ENCODE measurements around the gene C17orf75. TPM values are rescaled to one million over a fixed set of nuclear protein-coding genes. Genes with fewer than 3 reads are reported as not detected.

The C17orf75 gene
- total and polyA plus RNA-seq, 4 donors, result 8.5 to 23.4 (median 15.3) TPM

GRCh38 chr17:32298298-32298697, 43.7 kb downstream of the C17orf75 start:
- no peaks in the 10 kb centered on the region for H3K36me3 ChIP-seq (ENCODE audit: control insufficient read depth in 4 of 4, insufficient read depth in 4 of 4, low read length in 4 of 4)
- H3K9me3 ChIP-seq (ENCODE audit: control insufficient read depth in 4 of 4, insufficient read depth in 3 of 4, low read length in 3 of 4), result no peaks in the 10 kb centered on the region
- no peak for TF ChIP-seq CTCF (IDR thresholded peaks at IDR 0.05; ENCODE audit: control extremely low read depth, extremely low read depth)
- DNase-seq (peak in 1 of 3 donors; percentile 30), ATAC-seq (ENCODE audit: insufficient read depth, low FRiP score) (no peak)
- H3K9ac ChIP-seq (ENCODE audit: insufficient read depth in 1 of 2, low read length in 2 of 2), result no peak overlapping the region
- no peak overlapping the region for H3K4me3 ChIP-seq
- H3K27ac ChIP-seq (ENCODE audit: low read depth in 1 of 2, low read length in 1 of 2), result no peak overlapping the region
- H3K27me3 ChIP-seq (ENCODE audit: control insufficient read depth in 3 of 3, insufficient read depth in 3 of 3, low read length in 2 of 3), result no peaks in the 10 kb centered on the region
- WGBS, 2 donors, result 62 to 76% methylated on average over 6 of the region's 6 CpGs
- no peaks in the 10 kb centered on the region for H3K4me1 ChIP-seq (ENCODE audit: control insufficient read depth in 5 of 5, insufficient read depth in 5 of 5, low read length in 5 of 5)

GRCh38 chr17:32297860-32298259, 44.1 kb downstream of the C17orf75 start:
- no peak for DNase-seq
- Histone ChIP-seq H3K4me1 (ENCODE audit: control insufficient read depth in 5 of 5, insufficient read depth in 5 of 5, low read length in 5 of 5) (no peaks in the 10 kb centered on the region), H3K9me3 (ENCODE audit: control insufficient read depth in 4 of 4, insufficient read depth in 3 of 4, low read length in 3 of 4) (no peaks in the 10 kb centered on the region), H3K27ac (ENCODE audit: low read depth in 1 of 2, low read length in 1 of 2) (no peak overlapping the region), H3K9ac (ENCODE audit: insufficient read depth in 1 of 2, low read length in 2 of 2) (no peak overlapping the region), H3K36me3 (ENCODE audit: control insufficient read depth in 4 of 4, insufficient read depth in 4 of 4, low read length in 4 of 4) (no peaks in the 10 kb centered on the region), H3K27me3 (ENCODE audit: control insufficient read depth in 3 of 3, insufficient read depth in 3 of 3, low read length in 2 of 3) (no peaks in the 10 kb centered on the region), H3K4me3 (no peak overlapping the region)
- ATAC-seq (ENCODE audit: insufficient read depth, low FRiP score), result no peak
- WGBS, 2 donors, result 94% methylated on average over 6 of the region's 6 CpGs
- TF ChIP-seq CTCF (IDR thresholded peaks at IDR 0.05; ENCODE audit: control extremely low read depth, extremely low read depth), result no peak

GRCh38 chr17:32297424-32297823, 44.5 kb downstream of the C17orf75 start:
- ATAC-seq (ENCODE audit: insufficient read depth, low FRiP score) (no peak), DNase-seq (no peak)
- Histone ChIP-seq H3K4me1 (ENCODE audit: control insufficient read depth in 5 of 5, insufficient read depth in 5 of 5, low read length in 5 of 5) (no peaks in the 10 kb centered on the region), H3K27ac (ENCODE audit: low read depth in 1 of 2, low read length in 1 of 2) (no peak overlapping the region), H3K4me3 (no peak overlapping the region), H3K27me3 (ENCODE audit: control insufficient read depth in 3 of 3, insufficient read depth in 3 of 3, low read length in 2 of 3) (no peaks in the 10 kb centered on the region), H3K9ac (ENCODE audit: insufficient read depth in 1 of 2, low read length in 2 of 2) (no peak overlapping the region), H3K36me3 (ENCODE audit: control insufficient read depth in 4 of 4, insufficient read depth in 4 of 4, low read length in 4 of 4) (no peaks in the 10 kb centered on the region), H3K9me3 (ENCODE audit: control insufficient read depth in 4 of 4, insufficient read depth in 3 of 4, low read length in 3 of 4) (no peaks in the 10 kb centered on the region)
- 98% methylated on average over 2 of the region's 2 CpGs for WGBS, 2 donors
- no peak for TF ChIP-seq CTCF (IDR thresholded peaks at IDR 0.05; ENCODE audit: control extremely low read depth, extremely low read depth)

GRCh38 chr17:32292094-32292493, 49.9 kb downstream of the C17orf75 start:
- peak in 1 of 3 donors; percentile 33 for DNase-seq
- no peak for ATAC-seq (ENCODE audit: insufficient read depth, low FRiP score)
- Histone ChIP-seq H3K9ac (ENCODE audit: insufficient read depth in 1 of 2, low read length in 2 of 2) (no peak overlapping the region), H3K36me3 (ENCODE audit: control insufficient read depth in 4 of 4, insufficient read depth in 4 of 4, low read length in 4 of 4) (no peaks in the 10 kb centered on the region), H3K4me1 (ENCODE audit: control insufficient read depth in 5 of 5, insufficient read depth in 5 of 5, low read length in 5 of 5) (peaks cover 0 to 3% (median 0%) of the 10 kb centered on the region in 5 donors), H3K9me3 (ENCODE audit: control insufficient read depth in 4 of 4, insufficient read depth in 3 of 4, low read length in 3 of 4) (no peaks in the 10 kb centered on the region), H3K27ac (ENCODE audit: low read depth in 1 of 2, low read length in 1 of 2) (no peak overlapping the region), H3K4me3 (no peak overlapping the region), H3K27me3 (ENCODE audit: control insufficient read depth in 3 of 3, insufficient read depth in 3 of 3, low read length in 2 of 3) (no peaks in the 10 kb centered on the region)
- WGBS, 2 donors, result 73 to 79% methylated on average over 4 of the region's 4 CpGs
- no peak for TF ChIP-seq CTCF (IDR thresholded peaks at IDR 0.05; ENCODE audit: control extremely low read depth, extremely low read depth)

Measured in lung (tissue), 12 donors.